ENCODE results near the gene STK11IP. TPM values are rescaled to one million over a fixed set of nuclear protein-coding genes. Genes with fewer than 3 reads are reported as not detected.

The STK11IP gene
- total RNA-seq, 2 donors from 2014 or later, result 27.3 to 31.1 TPM

DNA sequence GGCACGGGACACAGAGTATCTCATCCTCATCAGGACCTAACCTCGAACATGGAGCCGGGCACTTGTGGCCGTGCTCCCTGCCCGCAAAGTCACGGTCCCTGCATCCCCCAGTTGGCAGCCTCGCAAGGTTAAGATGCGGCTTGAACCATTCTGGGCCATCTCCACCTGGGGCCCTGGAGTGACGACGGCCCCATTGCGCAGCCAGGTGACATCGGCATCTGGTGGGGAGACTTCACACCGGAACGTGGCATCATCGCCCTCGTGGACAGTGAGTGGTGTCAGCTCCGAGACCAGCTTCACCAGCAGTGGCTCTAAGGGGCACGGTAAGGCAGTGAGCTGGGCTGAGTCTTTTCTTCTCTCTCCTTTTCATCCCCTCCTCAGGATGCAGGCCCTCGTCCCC lies 41.2 kb upstream of the STK11IP start:
- WGBS, 2 experiments (ENCODE audit: insufficient coverage in 1 of 2, insufficient read length in 1 of 2), result 96 to 99% methylated on average over 18 to 19 of the region's 19 CpGs
- H3K9ac ChIP-seq (ENCODE audit: extremely low read depth, low read length, poor library complexity, severe bottlenecking), result no peak overlapping the region
- Mint-ChIP-seq H3K9me3 (no peaks in the 10 kb centered on the region), H3K4me1 (peaks cover 9% of the 10 kb centered on the region), H3K4me3 (no peak overlapping the region), H3K36me3 (ENCODE audit: low read depth) (peaks cover 31% of the 10 kb centered on the region), H3K27me3 (ENCODE audit: insufficient read depth) (peaks cover 24% of the 10 kb centered on the region), H3K27ac (no peak overlapping the region)
- no peaks in the 10 kb centered on the region for H3K9me3 ChIP-seq (ENCODE audit: control insufficient read depth, low read length)
- peaks cover 10% of the 10 kb centered on the region for H3K4me1 ChIP-seq (ENCODE audit: control insufficient read depth, insufficient read depth, low read length)
- H3K27me3 ChIP-seq (ENCODE audit: control insufficient read depth, insufficient read depth, low read length, poor library complexity, severe bottlenecking), result peaks cover 17% of the 10 kb centered on the region
- H3K27ac ChIP-seq (ENCODE audit: low read depth, low read length), result no peak overlapping the region
- H3K4me3 ChIP-seq (ENCODE audit: low read length), result no peak overlapping the region
- H3K36me3 ChIP-seq (ENCODE audit: control insufficient read depth, insufficient read depth, low read length), result no peaks in the 10 kb centered on the region
- no peak for DNase-seq
- TF ChIP-seq, protein P1, sequence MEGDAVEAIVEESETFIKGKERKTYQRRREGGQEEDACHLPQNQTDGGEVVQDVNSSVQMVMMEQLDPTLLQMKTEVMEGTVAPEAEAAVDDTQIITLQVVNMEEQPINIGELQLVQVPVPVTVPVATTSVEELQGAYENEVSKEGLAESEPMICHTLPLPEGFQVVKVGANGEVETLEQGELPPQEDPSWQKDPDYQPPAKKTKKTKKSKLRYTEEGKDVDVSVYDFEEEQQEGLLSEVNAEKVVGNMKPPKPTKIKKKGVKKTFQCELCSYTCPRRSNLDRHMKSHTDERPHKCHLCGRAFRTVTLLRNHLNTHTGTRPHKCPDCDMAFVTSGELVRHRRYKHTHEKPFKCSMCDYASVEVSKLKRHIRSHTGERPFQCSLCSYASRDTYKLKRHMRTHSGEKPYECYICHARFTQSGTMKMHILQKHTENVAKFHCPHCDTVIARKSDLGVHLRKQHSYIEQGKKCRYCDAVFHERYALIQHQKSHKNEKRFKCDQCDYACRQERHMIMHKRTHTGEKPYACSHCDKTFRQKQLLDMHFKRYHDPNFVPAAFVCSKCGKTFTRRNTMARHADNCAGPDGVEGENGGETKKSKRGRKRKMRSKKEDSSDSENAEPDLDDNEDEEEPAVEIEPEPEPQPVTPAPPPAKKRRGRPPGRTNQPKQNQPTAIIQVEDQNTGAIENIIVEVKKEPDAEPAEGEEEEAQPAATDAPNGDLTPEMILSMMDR (conservative IDR thresholded peaks at IDR 0.05), result no peak

DNA sequence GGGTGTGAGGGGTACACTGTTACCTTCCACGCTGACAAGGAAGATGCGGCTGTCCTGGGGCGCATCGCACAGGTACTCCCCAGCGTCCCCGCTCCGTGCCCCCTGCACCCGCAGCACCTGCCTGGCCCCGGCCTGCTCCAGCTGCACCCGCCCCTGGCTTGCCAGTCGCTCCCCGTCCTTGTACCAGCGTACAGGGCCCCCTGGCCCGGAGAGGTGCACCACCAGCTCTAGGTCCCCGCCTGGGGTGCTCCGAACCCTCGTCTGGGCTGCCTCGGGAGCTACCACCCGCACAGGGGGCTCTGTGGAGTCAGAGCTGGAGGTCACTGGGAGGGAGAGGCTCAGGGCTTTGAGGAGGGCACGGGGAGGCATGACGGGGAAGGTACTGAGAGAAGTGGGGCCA lies 40.3 kb upstream of the STK11IP start:
- Histone ChIP-seq H3K4me3 (ENCODE audit: low read length) (no peak overlapping the region), H3K36me3 (ENCODE audit: control insufficient read depth, insufficient read depth, low read length) (no peaks in the 10 kb centered on the region), H3K27me3 (ENCODE audit: control insufficient read depth, insufficient read depth, low read length, poor library complexity, severe bottlenecking) (peaks cover 12% of the 10 kb centered on the region), H3K9me3 (ENCODE audit: control insufficient read depth, low read length) (no peaks in the 10 kb centered on the region), H3K9ac (ENCODE audit: extremely low read depth, low read length, poor library complexity, severe bottlenecking) (no peak overlapping the region), H3K27ac (ENCODE audit: low read depth, low read length) (no peak overlapping the region), H3K4me1 (ENCODE audit: control insufficient read depth, insufficient read depth, low read length) (peaks cover 11% of the 10 kb centered on the region)
- H3K27ac Mint-ChIP-seq, result no peak overlapping the region
- no peak for DNase-seq
- H3K4me3 Mint-ChIP-seq, result no peak overlapping the region
- H3K36me3 Mint-ChIP-seq (ENCODE audit: low read depth), result peaks cover 35% of the 10 kb centered on the region
- TF ChIP-seq, protein P1 (conservative IDR thresholded peaks at IDR 0.05), result no peak
- H3K27me3 Mint-ChIP-seq (ENCODE audit: insufficient read depth), result peaks cover 19% of the 10 kb centered on the region
- WGBS, 2 experiments (ENCODE audit: insufficient coverage in 1 of 2, insufficient read length in 1 of 2), result 92 to 95% methylated on average over 7 to 21 of the region's 21 CpGs
- H3K9me3 Mint-ChIP-seq, result no peaks in the 10 kb centered on the region
- H3K4me1 Mint-ChIP-seq, result peaks cover 18% of the 10 kb centered on the region

DNA sequence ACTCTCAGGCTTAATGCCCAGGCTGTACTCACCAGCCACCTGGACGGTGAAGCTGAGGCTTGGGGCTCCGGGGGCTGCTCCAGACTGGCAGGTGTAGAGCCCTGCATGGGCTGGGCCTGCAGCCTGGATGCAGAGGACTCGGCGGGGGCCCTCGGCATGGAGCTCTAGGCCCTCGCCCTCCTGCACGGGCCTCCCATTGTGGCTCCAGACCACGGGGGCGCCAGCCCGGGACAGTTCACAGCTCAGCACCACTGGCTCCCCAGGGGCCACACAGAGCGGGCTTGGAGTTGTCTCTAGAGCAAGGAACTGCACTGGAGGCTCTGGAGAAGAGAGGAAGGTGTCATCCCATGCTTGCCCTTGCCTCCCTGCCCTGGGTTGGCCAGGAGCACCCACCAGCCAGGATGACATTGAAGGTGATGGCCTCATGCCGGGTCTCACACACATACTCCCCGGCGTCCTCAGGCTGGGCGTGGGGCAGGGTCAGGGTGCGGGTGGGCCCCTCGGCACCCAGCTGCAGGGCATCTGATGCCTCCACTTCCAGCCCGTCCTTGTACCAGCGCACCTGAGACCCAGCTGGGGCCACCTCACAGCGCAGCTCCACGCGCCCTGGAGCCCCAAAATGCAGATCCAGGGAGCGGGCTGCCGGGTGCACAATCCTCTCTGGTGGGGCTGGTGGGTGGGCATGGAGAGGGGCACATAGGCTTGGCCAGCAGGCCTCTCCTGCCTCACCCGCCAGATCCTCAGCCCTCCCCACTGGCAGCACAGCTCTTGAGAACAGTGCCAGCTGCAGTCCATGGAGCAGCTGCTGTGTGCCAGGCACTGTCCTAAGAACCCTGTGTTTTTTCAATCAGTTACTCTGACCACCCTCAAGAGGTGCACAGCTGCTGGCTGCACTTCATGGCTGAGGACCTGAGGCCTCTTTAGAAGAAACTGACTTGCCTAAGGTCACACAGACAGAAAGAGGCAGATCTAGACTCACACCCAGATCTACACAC lies 39.6 kb upstream of the STK11IP start:
- TF ChIP-seq, protein P1 (conservative IDR thresholded peaks at IDR 0.05), result no peak
- peaks cover 8% of the 10 kb centered on the region for H3K4me1 ChIP-seq (ENCODE audit: control insufficient read depth, insufficient read depth, low read length)
- H3K36me3 Mint-ChIP-seq (ENCODE audit: low read depth), result peaks cover 42% of the 10 kb centered on the region
- no peak overlapping the region for H3K27ac Mint-ChIP-seq
- H3K9ac ChIP-seq (ENCODE audit: extremely low read depth, low read length, poor library complexity, severe bottlenecking), result no peak overlapping the region
- H3K4me1 Mint-ChIP-seq, result peaks cover 25% of the 10 kb centered on the region
- peaks cover 17% of the 10 kb centered on the region for H3K27me3 Mint-ChIP-seq (ENCODE audit: insufficient read depth)
- H3K27ac ChIP-seq (ENCODE audit: low read depth, low read length), result no peak overlapping the region
- no peak for DNase-seq
- H3K4me3 Mint-ChIP-seq, result no peak overlapping the region
- WGBS, 2 experiments (ENCODE audit: insufficient coverage in 1 of 2, insufficient read length in 1 of 2), result 90 to 92% methylated on average over 15 to 25 of the region's 25 CpGs
- peaks cover 8% of the 10 kb centered on the region for H3K27me3 ChIP-seq (ENCODE audit: control insufficient read depth, insufficient read depth, low read length, poor library complexity, severe bottlenecking)
- no peaks in the 10 kb centered on the region for H3K9me3 ChIP-seq (ENCODE audit: control insufficient read depth, low read length)
- H3K9me3 Mint-ChIP-seq, result no peaks in the 10 kb centered on the region
- H3K4me3 ChIP-seq (ENCODE audit: low read length), result no peak overlapping the region
- no peaks in the 10 kb centered on the region for H3K36me3 ChIP-seq (ENCODE audit: control insufficient read depth, insufficient read depth, low read length)
